Measurements from ENCODE around the gene IL22. TPM values are rescaled to one million over a fixed set of nuclear protein-coding genes. Genes with fewer than 3 reads are reported as not detected.

Gene IL22
- total RNA-seq, 1 experiment from 2014 or later: not detected

GRCh38 chr12:68246350-68246749 is 7.1 kb downstream of the IL22 start:
- Histone ChIP-seq H3K9me2 (ENCODE audit: insufficient read depth) (no peaks in the 10 kb centered on the region), H4K20me1 (ENCODE audit: insufficient read depth) (no peaks in the 10 kb centered on the region), H3K27ac (ENCODE audit: low read depth, low read length) (no peak overlapping the region), H3K36me3 (ENCODE audit: control insufficient read depth in 1 of 2, insufficient read depth in 2 of 2, low read length in 2 of 2) (no peaks in the 10 kb centered on the region), H3K9ac (ENCODE audit: low read length) (no peak overlapping the region), H3K4me2 (ENCODE audit: low read length) (no peak overlapping the region), H3K27me3 (ENCODE audit: insufficient read depth, low read length) (no peaks in the 10 kb centered on the region), H3K79me2 (ENCODE audit: insufficient read depth, low read length) (no peaks in the 10 kb centered on the region), H3K4me3 (replicated peaks in 1 of 2; ENCODE audit: low read depth in 1 of 2, low read length in 2 of 2) (no peak overlapping the region), H3K9me3 (ENCODE audit: control insufficient read depth in 1 of 2, insufficient read depth in 1 of 2, low read depth in 1 of 2, low read length in 2 of 2) (no peaks in the 10 kb centered on the region), H3K4me1 (ENCODE audit: control insufficient read depth in 1 of 2, insufficient read depth in 2 of 2, low read length in 2 of 2) (no peaks in the 10 kb centered on the region), H2AFZ (ENCODE audit: low read depth, low read length, poor library complexity, severe bottlenecking) (no peak overlapping the region)
- TF ChIP-seq SP1 (IDR thresholded peaks at IDR 0.05; ENCODE audit: low read depth): no peak
- no peak for TF ChIP-seq ZBTB33 (IDR thresholded peaks at IDR 0.05; ENCODE audit: extremely low read depth, insufficient replicate concordance, low read length)
- TF ChIP-seq EGR1 (IDR thresholded peaks at IDR 0.05; ENCODE audit: low read depth): no peak
- TF ChIP-seq CTCF (IDR thresholded peaks at IDR 0.05 in 2 of 3, conservative IDR thresholded peaks at IDR 0.05 in 1 of 3; ENCODE audit: borderline replicate concordance in 1 of 3, insufficient read depth in 1 of 3, low read depth in 2 of 3, low read length in 2 of 3): no peak
- no peak for TF ChIP-seq POLR2AphosphoS5 (IDR thresholded peaks at IDR 0.05; ENCODE audit: low read depth, low read length)
- no peak for TF ChIP-seq RAD21 (IDR thresholded peaks at IDR 0.05; ENCODE audit: low read depth)
- TF ChIP-seq JUND (IDR thresholded peaks at IDR 0.05): no peak
- no peak for TF ChIP-seq EZH2 (IDR thresholded peaks at IDR 0.05)
- no peak for TF ChIP-seq MAX (IDR thresholded peaks at IDR 0.05)
- no peak for TF ChIP-seq CEBPB (IDR thresholded peaks at IDR 0.05; ENCODE audit: low read depth)
- TF ChIP-seq EZH2phosphoT487 (IDR thresholded peaks at IDR 0.05; ENCODE audit: borderline replicate concordance): no peak
- TF ChIP-seq YY1 (IDR thresholded peaks at IDR 0.05; ENCODE audit: extremely low read depth, insufficient replicate concordance, low read depth, low read length): no peak
- TF ChIP-seq SIN3A (IDR thresholded peaks at IDR 0.05; ENCODE audit: low read depth): no peak
- TF ChIP-seq POLR2A (IDR thresholded peaks at IDR 0.05; ENCODE audit: borderline replicate concordance, extremely low read depth, insufficient read depth, insufficient read length): no peak
- no peak for TF ChIP-seq SRF (IDR thresholded peaks at IDR 0.05; ENCODE audit: low read depth)
- ChIA-PET CTCF (no interaction called here), RAD21 (ENCODE audit: low non-redundant PET in 1 of 2, low total read pairs in 2 of 2, uncharacterized antibody in 2 of 2, unreplicated experiment in 2 of 2) (no interaction called here), POLR2A (no interaction called here)
- ATAC-seq (no peak), DNase-seq (ENCODE audit: low read depth, low spot score) (no peak)
- intact Hi-C loops (cut with micrococcal nuclease): no loop called here
- no TSS peak for BruUV-seq (replicated peaks)
